Measurements from ENCODE around the gene PBX4.

- TF ChIP-seq CTCF (IDR thresholded peaks at IDR 0.05) (no peak), POLR2AphosphoS5 (IDR thresholded peaks at IDR 0.05; ENCODE audit: low read depth, low read length) (no peak), REST (IDR thresholded peaks at IDR 0.05; ENCODE audit: insufficient read depth in 1 of 2, low read depth in 2 of 2, low read length in 1 of 2) (no peak), TCF7L2 (IDR thresholded peaks at IDR 0.05; ENCODE audit: low read depth, low read length) (no peak), SIN3A (IDR thresholded peaks at IDR 0.05; ENCODE audit: borderline replicate concordance, insufficient read depth, low read depth, low read length) (no peak)
Observed at GRCh38 chr19:19547674-19548336, 70.7 kb downstream of the PBX4 start.

All from Panc1 (cell line).